OCI-LY1 (cell line): ENCODE results near the gene DBT.

Experiments
- H2AFZ ChIP-seq: fragments of 200-600 bp; sonication (generic), shearing (Covaris generic); 2 replicates; pipeline ENCODE4 v1.6.0; 2014; ENCODE audit warnings: antibody characterized with exemption, mild to moderate bottlenecking, low read length
- H3F3A ChIP-seq: fragments of 200-600 bp; sonication (generic), shearing (Covaris generic); 2 replicates; pipeline ENCODE4 v1.6.0; 2014; ENCODE audit warnings: mild to moderate bottlenecking, antibody characterized with exemption, low read length, moderate library complexity; ENCODE audit not compliant: insufficient read depth
- H3K27ac ChIP-seq: fragments of 200-600 bp; sonication (generic); 2 replicates; pipeline ENCODE4 v1.5.1; 2014; ENCODE audit warnings: low read length, mixed run types, mild to moderate bottlenecking, low read depth; ENCODE audit not compliant: poor library complexity, severe bottlenecking
- H3K27me3 ChIP-seq: fragments of 200-600 bp; sonication (generic); 2 replicates; pipeline ENCODE4 v1.6.0; 2014; ENCODE audit warnings: antibody characterized with exemption, mild to moderate bottlenecking, low read length, moderate library complexity; ENCODE audit not compliant: insufficient read depth
- H3K36me3 ChIP-seq: fragments of 200-600 bp; sonication (generic); 2 replicates; pipeline ENCODE4 v1.6.1; 2014; ENCODE audit warnings: mild to moderate bottlenecking, antibody characterized with exemption, low read length, moderate library complexity, mixed read lengths; ENCODE audit not compliant: insufficient read depth
- H3K4me1 ChIP-seq: fragments of 200-600 bp; sonication (generic); 2 replicates; pipeline ENCODE4 v1.5.1; 2014; ENCODE audit warnings: mild to moderate bottlenecking, low read length, moderate library complexity; ENCODE audit not compliant: insufficient read depth, severe bottlenecking
- H3K4me2 ChIP-seq: fragments of 200-600 bp; sonication (generic), shearing (Covaris generic); 2 replicates; pipeline ENCODE4 v1.6.1; 2014; ENCODE audit warnings: low read length
- H3K4me3 ChIP-seq: fragments of 200-600 bp; sonication (generic); 2 replicates; pipeline ENCODE4 v1.5.1; 2014; ENCODE audit warnings: low read length, low read depth, mild to moderate bottlenecking, mixed read lengths; ENCODE audit not compliant: poor library complexity, severe bottlenecking
- H3K79me2 ChIP-seq: fragments of 200-600 bp; shearing (Covaris generic); 2 replicates; pipeline ENCODE4 v1.6.1; 2016; ENCODE audit warnings: mixed run types, low read length, mixed read lengths; ENCODE audit not compliant: insufficient read depth
- H3K9ac ChIP-seq: fragments of 200-600 bp; sonication (generic), shearing (Covaris generic); 2 replicates; pipeline ENCODE4 v1.6.1; 2014; ENCODE audit warnings: mild to moderate bottlenecking, low read length, mixed read lengths
- H3K9me2 ChIP-seq: fragments of 200-600 bp; sonication (generic), shearing (Covaris generic); 2 replicates; pipeline ENCODE4 v1.6.1; 2014; ENCODE audit warnings: low read depth, mild to moderate bottlenecking, low read length, mixed read lengths
- H3K9me3 ChIP-seq: fragments of 200-600 bp; shearing (Covaris generic); 2 replicates; pipeline ENCODE4 v1.6.1; 2014; ENCODE audit warnings: low read length, mixed read lengths
- H4K20me1 ChIP-seq: fragments of 200-600 bp; sonication (generic), shearing (Covaris generic); 2 replicates; pipeline ENCODE4 v1.6.0; 2016; ENCODE audit warnings: mild to moderate bottlenecking, low read length; ENCODE audit not compliant: insufficient read depth
- EZH2 ChIP-seq: fragments of 200-600 bp; sonication (generic), shearing (Covaris generic); IDR thresholded peaks from 2 replicates; pipeline ENCODE4 v1.8.0; 2017; ENCODE audit warnings: borderline replicate concordance, mixed run types, mild to moderate bottlenecking, antibody characterized with exemption, low read length, moderate library complexity, mixed read lengths
- TF ChIP-seq, protein P1 (sequence below): fragments of 200-600 bp; sonication (generic), shearing (Covaris generic); IDR thresholded peaks from 2 replicates; pipeline ENCODE4 v1.5.1; 2017; ENCODE audit warnings: mild to moderate bottlenecking, antibody characterized with exemption, low read length, moderate library complexity, mixed read lengths

The DBT gene

GRCh38 chr1:100279954-100280682 lies 30.5 kb upstream of the DBT start:
- no peak overlapping the region for H3K9ac ChIP-seq
- H3K79me2 ChIP-seq: no peaks in the 10 kb centered on the region
- no peak overlapping the region for H2AFZ ChIP-seq
- 0 out of 2 replicates have a peak, but pooled peaks cover 3% of the 10 kb centered on the region for H3F3A ChIP-seq
- no peaks in the 10 kb centered on the region for H3K27me3 ChIP-seq
- no peaks in the 10 kb centered on the region for H3K9me3 ChIP-seq
- no peaks in the 10 kb centered on the region for H4K20me1 ChIP-seq
- TF ChIP-seq, protein P1, sequence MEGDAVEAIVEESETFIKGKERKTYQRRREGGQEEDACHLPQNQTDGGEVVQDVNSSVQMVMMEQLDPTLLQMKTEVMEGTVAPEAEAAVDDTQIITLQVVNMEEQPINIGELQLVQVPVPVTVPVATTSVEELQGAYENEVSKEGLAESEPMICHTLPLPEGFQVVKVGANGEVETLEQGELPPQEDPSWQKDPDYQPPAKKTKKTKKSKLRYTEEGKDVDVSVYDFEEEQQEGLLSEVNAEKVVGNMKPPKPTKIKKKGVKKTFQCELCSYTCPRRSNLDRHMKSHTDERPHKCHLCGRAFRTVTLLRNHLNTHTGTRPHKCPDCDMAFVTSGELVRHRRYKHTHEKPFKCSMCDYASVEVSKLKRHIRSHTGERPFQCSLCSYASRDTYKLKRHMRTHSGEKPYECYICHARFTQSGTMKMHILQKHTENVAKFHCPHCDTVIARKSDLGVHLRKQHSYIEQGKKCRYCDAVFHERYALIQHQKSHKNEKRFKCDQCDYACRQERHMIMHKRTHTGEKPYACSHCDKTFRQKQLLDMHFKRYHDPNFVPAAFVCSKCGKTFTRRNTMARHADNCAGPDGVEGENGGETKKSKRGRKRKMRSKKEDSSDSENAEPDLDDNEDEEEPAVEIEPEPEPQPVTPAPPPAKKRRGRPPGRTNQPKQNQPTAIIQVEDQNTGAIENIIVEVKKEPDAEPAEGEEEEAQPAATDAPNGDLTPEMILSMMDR: no peak
- no peak overlapping the region for H3K4me3 ChIP-seq
- H3K4me2 ChIP-seq: no peak overlapping the region
- H3K36me3 ChIP-seq: peaks cover 96% of the 10 kb centered on the region
- H3K4me1 ChIP-seq: no peaks in the 10 kb centered on the region
- no peak overlapping the region for H3K27ac ChIP-seq
- no peaks in the 10 kb centered on the region for H3K9me2 ChIP-seq

- Histone ChIP-seq H3K9me2 (no peaks in the 10 kb centered on the region), H3K4me1 (no peaks in the 10 kb centered on the region), H4K20me1 (no peaks in the 10 kb centered on the region), H3K27ac (no peak overlapping the region), H3K4me2 (no peak overlapping the region), H3K27me3 (no peaks in the 10 kb centered on the region), H3K79me2 (no peaks in the 10 kb centered on the region), H3K9ac (no peak overlapping the region), H3K36me3 (peaks cover 96% of the 10 kb centered on the region), H3K9me3 (no peaks in the 10 kb centered on the region), H3K4me3 (no peak overlapping the region), H2AFZ (no peak overlapping the region), H3F3A (0 out of 2 replicates have a peak, but pooled peaks cover 3% of the 10 kb centered on the region)
- TF ChIP-seq EZH2: no peak
- TF ChIP-seq, protein P1: no peak
Measured at GRCh38 chr1:100279358-100279923, 29.8 kb upstream of the DBT start.

DNA sequence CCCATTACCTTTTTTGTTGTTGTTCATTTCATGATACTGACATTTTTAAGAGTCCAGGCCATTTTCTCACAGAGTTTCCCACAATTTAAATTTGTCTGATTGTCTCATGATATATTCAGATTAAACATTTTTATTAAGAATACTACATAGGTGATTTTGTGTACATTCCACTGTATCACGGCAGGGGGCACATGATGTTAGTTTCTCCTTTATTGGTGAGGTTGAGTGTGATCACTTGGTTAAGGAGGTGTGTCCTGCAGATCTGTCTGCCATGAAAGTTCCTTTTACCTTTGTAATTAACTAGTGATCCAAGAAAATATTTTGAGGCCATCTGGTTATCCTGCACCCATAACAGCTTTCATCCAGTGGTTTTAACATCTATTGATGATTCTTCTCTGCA lies 28.2 kb upstream of the DBT start:
- no peaks in the 10 kb centered on the region for H3K79me2 ChIP-seq
- no peak overlapping the region for H3K27ac ChIP-seq
- no peaks in the 10 kb centered on the region for H3K4me1 ChIP-seq
- H3K4me3 ChIP-seq: no peak overlapping the region
- TF ChIP-seq EZH2: no peak
- TF ChIP-seq, protein P1: peak; percentile 43
- H3K36me3 ChIP-seq: peaks cover 98% of the 10 kb centered on the region
- 0 out of 2 replicates have a peak, but pooled peaks cover 3% of the 10 kb centered on the region for H3F3A ChIP-seq
- no peak overlapping the region for H2AFZ ChIP-seq
- no peaks in the 10 kb centered on the region for H3K9me3 ChIP-seq
- H3K27me3 ChIP-seq: no peaks in the 10 kb centered on the region
- no peaks in the 10 kb centered on the region for H3K9me2 ChIP-seq
- H3K4me2 ChIP-seq: no peak overlapping the region
- H3K9ac ChIP-seq: no peak overlapping the region
- no peaks in the 10 kb centered on the region for H4K20me1 ChIP-seq
